ENCODE data around the gene CERK.

CERK gene

GRCh38 chr22:46652081-46652846 lies 85.8 kb downstream of the CERK start:
- no peaks in the 10 kb centered on the region for H3K9me3 ChIP-seq (ENCODE audit: control insufficient read depth, insufficient read depth, low read depth, low read length)
- no peak overlapping the region for H3K27ac ChIP-seq (ENCODE audit: extremely low read depth, low read depth, low read length)
- ChIA-PET POLR2A (no interaction called here), CTCF (interaction anchor here (0.6 to 1.1 kb wide), 2 partner anchors 88 to 146 kb away, joined by 3 to 5 read pairs; no protein-coding TSS in a partner anchor)
- peak; percentile 58 for TF ChIP-seq GLIS1 (tag by site-specific recombination; IDR thresholded peaks at IDR 0.05)
- TF ChIP-seq ATF2 (tag by site-specific recombination; IDR thresholded peaks at IDR 0.05; ENCODE audit: low read depth), result peak; percentile 68
- TF ChIP-seq PRDM10 (tag by site-specific recombination; IDR thresholded peaks at IDR 0.05), result peak; percentile 68
- TF ChIP-seq, protein P1, sequence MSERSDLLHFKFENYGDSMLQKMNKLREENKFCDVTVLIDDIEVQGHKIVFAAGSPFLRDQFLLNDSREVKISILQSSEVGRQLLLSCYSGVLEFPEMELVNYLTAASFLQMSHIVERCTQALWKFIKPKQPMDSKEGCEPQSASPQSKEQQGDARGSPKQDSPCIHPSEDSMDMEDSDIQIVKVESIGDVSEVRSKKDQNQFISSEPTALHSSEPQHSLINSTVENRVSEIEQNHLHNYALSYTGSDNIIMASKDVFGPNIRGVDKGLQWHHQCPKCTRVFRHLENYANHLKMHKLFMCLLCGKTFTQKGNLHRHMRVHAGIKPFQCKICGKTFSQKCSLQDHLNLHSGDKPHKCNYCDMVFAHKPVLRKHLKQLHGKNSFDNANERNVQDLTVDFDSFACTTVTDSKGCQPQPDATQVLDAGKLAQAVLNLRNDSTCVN (tag by site-specific recombination; optimal IDR thresholded peaks at IDR 0.05), result no peak
- H3K4me3 ChIP-seq (ENCODE audit: low read depth, low read length), result no peak overlapping the region
- H3K4me1 ChIP-seq (ENCODE audit: control insufficient read depth, insufficient read depth, low read length), result no peaks in the 10 kb centered on the region
- H3K36me3 ChIP-seq (ENCODE audit: control insufficient read depth in 2 of 2, insufficient read depth in 1 of 2, low read length in 2 of 2), result no peaks in the 10 kb centered on the region

- H3K4me3 ChIP-seq (ENCODE audit: low read depth, low read length), result no peak overlapping the region
- ChIA-PET POLR2A (no interaction called here), CTCF (no interaction called here)
- H3K4me1 ChIP-seq (ENCODE audit: control insufficient read depth, insufficient read depth, low read length), result no peaks in the 10 kb centered on the region
- no peak overlapping the region for H3K27ac ChIP-seq (ENCODE audit: extremely low read depth, low read depth, low read length)
- TF ChIP-seq HIC1 (tag by site-specific recombination; IDR thresholded peaks at IDR 0.05), result no peak
- TF ChIP-seq ZNF274 (IDR thresholded peaks at IDR 0.05; ENCODE audit: low read length), result no peak
- TF ChIP-seq ZNF274 (tag by site-specific recombination; IDR thresholded peaks at IDR 0.05; ENCODE audit: borderline replicate concordance), result no peak
- TF ChIP-seq ZFP41 (tag by site-specific recombination; IDR thresholded peaks at IDR 0.05; ENCODE audit: borderline replicate concordance), result no peak
- TF ChIP-seq ZNF654 (tag by site-specific recombination; IDR thresholded peaks at IDR 0.05; ENCODE audit: low read depth), result no peak
- TF ChIP-seq ZNF423 (tag by site-specific recombination; IDR thresholded peaks at IDR 0.05), result no peak
- no peak for TF ChIP-seq ATF2 (tag by site-specific recombination; IDR thresholded peaks at IDR 0.05; ENCODE audit: low read depth)
- no peak for TF ChIP-seq KLF10 (tag by site-specific recombination; IDR thresholded peaks at IDR 0.05)
- TF ChIP-seq PRDM1 (tag by site-specific recombination; IDR thresholded peaks at IDR 0.05), result no peak
- TF ChIP-seq ZNF211 (tag by site-specific recombination; IDR thresholded peaks at IDR 0.05; ENCODE audit: low read depth), result no peak
- no peak for TF ChIP-seq ZNF391 (tag by site-specific recombination; IDR thresholded peaks at IDR 0.05; ENCODE audit: borderline replicate concordance, low read depth)
- TF ChIP-seq ZIC2 (tag by site-specific recombination; IDR thresholded peaks at IDR 0.05), result no peak
- TF ChIP-seq ZFP69B (tag by site-specific recombination; IDR thresholded peaks at IDR 0.05), result no peak
- H3K36me3 ChIP-seq (ENCODE audit: control insufficient read depth in 2 of 2, insufficient read depth in 1 of 2, low read length in 2 of 2), result no peaks in the 10 kb centered on the region
- H3K9me3 ChIP-seq (ENCODE audit: control insufficient read depth, insufficient read depth, low read depth, low read length), result no peaks in the 10 kb centered on the region
These were observed 86.7 kb downstream of the CERK start for GRCh38 chr22:46651316-46651715.

All from HEK293 (cell line).